Endothelial cell of hepatic sinusoid (primary cell): Measurements from ENCODE around the gene WDR31.
"Not testable (repeated sequence)": the region's sequence is repeated elsewhere in the genome, so short reads cannot be mapped to it uniquely, and the experiment has no call there.

ENCODE experiments used
- in situ Hi-C: cut with HindIII; loops from 2 replicates; pipeline ENCODE4 v1.10.0; 2017; ENCODE audit warnings: low sequenced_read_pairs

WDR31 gene

DNA sequence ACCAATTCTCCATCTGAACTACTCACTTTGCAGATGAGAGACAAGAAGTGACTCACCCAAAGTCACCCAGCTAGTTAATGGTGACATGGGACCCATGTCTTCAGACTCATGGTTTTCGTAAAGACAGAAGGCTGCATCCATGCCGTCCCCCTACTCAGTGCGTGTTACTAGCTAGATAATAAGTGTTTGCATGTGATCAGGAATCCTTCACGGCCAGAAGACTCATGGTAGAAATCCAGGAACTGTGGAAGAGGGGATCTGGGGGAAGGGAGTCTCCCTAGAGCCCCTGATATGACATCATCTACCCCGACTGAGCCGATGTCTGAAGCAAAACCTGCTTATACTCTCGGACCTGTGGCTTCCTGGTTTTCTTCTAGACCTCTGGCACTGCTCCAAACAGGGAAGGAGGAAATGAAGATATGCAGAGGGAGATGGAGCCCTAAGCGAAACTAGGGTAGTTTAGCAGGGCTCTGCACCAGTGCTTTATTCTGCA, 40.2 kb downstream of the WDR31 start:
- in situ Hi-C loops: loop anchor here (5.0 kb wide), 1 partner anchor 37 kb away; no protein-coding TSS in a partner anchor

DNA sequence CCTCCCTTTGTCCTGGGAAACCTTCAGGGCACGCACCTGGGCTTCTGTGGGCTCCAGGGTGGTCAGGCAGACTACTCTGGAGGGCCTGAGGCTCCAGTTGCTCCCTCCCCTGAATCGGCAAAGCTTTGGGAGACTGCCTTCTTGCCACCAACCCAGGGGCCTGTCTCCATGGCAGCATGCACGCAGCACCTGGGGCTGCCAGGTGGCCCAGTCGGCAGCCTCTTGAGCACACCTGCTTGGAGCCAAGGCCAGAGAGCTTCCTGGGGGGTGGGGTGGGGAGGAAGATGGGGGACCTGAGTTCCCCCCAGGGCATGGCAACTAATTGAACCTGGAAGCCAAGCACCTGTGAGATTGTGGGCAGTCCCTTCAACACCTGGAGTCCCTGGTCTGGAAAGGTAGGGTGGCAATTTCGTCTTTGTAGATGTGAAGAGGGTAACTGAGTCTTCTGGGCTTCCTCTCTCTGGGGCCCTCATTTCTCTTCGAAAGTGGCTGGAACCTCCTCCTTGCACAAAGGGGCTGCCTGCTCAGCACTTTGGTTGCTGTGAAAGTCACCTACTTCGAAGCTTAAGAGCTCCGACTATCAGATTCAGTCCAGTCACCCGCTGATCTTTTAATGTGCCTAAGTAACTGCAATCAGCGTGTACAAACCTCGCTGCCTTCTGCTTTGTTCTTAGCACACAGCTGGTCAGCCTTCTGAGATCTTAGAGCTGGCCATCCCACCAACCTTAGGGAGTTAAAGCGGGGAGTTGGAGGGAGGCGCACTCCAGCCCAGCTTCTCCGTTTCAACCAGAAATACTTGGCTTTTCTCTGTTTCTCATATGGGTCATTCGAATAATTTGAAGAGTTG, 40.9 kb downstream of the WDR31 start:
- in situ Hi-C loops: no loop called here

DNA sequence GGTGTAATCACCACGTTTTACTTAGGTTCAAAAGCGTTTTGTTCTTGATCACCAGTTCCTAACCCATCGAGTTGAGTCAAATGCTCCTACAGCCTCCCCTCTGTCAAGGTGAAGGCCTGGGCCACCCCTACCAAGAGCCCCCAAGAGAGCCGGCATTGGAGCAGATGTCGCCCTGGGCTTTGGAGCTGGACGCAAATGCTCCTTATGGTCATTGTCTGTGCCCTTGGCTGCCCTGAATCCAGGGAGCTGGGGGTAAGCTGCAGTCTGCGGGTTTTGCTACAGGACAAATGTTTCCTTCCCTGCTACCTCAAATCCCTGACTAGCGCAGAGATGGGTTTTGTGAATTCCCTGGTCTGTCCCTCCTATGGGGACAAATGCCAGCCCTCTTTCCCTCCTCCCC, 41.8 kb downstream of the WDR31 start:
- in situ Hi-C loops: no loop called here

DNA sequence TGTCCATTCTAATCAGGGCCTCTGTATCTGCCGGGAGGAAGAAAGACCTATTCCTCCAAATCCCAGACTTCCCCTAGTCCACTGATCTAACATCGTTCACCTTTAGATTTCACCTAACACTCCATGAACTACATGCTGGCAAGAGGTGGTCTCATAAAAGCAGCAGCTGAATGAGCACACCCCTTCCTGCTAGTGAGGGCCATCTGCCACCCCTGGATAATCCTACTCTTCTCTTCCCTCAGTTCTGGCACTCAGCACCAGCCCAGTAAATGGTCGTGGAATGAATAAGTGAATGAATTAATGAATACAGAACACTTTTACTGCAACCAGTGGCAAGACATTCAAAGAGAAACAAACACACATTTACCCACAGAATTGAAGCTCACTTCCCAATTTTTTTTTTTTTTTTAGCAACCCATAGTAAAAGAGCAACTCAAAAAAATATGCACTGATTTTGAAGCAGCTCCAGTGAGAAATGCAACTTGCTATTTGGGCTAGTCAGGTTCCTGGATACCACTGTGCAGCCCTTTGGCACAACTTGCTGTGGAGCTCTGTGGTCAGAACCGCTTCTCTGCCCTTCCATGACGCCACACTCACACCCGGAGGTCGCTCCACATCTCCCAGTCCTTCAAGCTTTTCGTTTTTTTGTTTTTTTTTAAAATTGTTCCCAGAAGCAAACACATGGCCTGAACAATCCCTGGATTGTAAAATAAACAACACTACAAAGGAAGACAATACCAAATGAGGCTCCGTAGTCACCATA, 43.1 kb downstream of the WDR31 start:
- in situ Hi-C loops: no loop called here

DNA sequence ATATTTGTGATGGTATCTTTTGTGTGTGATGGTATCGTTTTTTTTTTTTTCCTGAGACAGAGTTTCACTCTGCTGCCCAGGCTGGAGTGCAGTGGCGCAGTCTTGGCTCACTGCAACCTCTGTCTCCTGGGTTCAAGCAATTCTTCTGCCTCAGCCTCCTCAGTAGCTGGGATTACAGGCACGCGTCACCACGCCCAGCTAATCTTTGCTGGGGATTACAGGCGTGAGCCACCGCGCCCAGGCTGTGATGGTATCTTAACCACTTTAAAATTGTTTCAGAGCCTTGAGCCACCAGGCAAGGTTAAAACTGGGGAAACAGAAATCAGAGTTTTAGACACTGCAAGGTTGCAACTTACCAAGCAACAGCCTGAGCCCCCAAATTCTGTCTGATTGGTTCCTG, 43.8 kb downstream of the WDR31 start:
- in situ Hi-C loops: not testable (repeated sequence)

DNA sequence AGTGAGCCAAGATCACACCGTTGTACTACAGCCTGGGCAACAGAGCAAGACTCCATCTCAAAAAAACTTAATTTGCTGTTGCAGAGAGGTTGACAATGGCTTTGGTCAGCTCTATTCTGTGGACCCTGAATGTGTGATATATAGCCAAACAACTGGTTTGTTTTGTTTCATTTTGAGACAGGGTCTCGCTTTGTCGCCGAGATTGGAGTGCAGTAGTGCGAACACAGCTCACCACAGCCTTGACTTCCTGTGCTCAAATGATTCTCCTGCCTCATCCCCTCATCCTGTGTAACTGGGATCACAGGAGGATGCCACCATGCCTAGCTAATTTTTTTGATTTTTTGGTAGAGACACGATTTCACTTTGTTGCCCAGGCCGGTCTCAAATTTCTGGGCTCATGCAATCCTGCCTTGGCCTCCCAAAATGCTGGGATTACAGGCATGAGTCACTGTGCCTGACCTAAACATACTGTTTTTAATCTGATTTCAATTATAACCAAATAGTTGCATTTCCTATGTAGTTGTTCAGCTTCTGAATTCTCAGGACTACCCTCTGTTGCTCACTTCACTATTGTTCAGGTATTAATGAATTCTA, 46.7 kb downstream of the WDR31 start:
- in situ Hi-C loops: no loop called here

DNA sequence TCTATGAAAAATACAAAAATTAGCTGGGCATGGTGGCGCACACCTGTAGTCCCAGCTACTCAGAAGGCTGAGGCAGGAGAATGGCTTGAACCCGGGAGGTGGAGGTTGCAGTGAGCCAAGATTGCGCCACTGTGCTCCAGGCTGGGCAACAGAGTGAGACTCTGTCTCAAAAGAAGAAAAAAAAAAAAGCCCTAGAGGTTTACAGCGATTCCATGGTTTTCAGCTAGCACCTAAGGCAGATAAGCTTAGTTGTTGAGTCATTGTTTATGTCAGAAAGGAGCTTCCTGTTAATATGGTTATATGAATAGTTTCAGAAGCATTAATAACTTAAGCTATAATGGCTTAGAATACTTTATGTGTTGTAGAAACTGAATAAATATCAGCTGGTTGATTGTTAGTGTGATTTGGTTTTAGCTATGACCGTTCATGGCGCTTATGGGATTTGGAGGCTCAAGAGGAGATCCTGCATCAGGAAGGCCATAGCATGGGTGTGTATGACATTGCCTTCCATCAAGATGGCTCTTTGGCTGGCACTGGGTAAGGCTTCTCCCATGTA, 49.9 kb downstream of the WDR31 start:
- in situ Hi-C loops: no loop called here

DNA sequence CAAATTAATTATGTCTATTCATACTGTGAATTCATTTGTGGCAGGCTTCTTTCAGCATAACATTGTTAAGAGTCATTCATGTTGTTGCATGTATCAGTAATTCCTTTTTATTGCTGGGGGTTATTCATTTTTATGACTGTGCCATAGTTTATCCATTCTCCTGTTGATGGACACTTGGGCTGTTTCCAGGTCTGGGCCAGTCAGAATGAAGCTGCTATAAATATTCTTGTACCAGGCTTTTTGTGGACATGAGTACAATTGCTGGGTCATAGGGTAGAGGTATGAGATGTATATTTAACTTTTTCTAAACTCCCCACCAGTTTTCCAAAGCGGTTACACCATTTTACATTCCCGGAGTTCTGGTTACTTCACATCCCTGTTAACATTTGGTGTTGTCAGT, 51.0 kb downstream of the WDR31 start:
- in situ Hi-C loops: no loop called here

DNA sequence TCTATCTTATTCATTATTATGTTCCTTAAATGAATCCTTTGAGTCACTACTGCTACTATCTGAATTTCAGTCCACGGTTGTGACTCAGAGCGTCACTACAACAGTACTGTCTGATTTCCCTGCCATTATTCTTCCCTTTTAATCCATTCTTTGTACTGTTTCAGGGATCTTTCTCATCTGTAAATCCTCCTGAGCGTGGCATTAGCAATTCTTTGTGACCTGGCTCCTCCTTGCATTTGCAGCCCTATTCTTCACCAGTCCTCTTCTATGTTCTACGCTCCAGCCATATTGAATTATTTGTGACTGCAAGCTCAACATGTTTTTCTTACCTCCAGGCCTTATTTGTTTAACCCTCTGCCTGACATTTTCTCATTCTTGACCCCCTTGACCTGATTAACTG, 58.7 kb downstream of the WDR31 start:
- in situ Hi-C loops: loop anchor here (5.0 kb wide), 1 partner anchor 51 kb away; no protein-coding TSS in a partner anchor

DNA sequence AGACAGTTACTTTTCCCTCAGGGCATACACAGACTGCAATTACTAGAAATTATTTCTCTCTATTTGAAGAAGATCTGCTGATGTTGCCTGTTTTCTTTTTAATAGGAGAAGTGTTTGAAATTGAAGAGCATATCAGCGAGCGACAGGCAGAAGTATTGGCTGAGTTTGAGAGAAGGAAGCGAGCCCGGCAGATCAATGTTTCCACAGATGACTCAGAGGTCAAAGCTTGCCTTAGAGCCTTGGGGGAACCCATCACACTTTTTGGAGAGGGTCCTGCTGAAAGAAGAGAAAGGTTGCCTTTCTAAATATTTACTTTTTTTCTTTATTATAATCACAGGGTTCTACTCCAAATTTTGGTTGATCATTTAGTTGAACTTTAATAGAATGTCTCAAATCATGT, 61.2 kb downstream of the WDR31 start:
- in situ Hi-C loops: no loop called here

DNA sequence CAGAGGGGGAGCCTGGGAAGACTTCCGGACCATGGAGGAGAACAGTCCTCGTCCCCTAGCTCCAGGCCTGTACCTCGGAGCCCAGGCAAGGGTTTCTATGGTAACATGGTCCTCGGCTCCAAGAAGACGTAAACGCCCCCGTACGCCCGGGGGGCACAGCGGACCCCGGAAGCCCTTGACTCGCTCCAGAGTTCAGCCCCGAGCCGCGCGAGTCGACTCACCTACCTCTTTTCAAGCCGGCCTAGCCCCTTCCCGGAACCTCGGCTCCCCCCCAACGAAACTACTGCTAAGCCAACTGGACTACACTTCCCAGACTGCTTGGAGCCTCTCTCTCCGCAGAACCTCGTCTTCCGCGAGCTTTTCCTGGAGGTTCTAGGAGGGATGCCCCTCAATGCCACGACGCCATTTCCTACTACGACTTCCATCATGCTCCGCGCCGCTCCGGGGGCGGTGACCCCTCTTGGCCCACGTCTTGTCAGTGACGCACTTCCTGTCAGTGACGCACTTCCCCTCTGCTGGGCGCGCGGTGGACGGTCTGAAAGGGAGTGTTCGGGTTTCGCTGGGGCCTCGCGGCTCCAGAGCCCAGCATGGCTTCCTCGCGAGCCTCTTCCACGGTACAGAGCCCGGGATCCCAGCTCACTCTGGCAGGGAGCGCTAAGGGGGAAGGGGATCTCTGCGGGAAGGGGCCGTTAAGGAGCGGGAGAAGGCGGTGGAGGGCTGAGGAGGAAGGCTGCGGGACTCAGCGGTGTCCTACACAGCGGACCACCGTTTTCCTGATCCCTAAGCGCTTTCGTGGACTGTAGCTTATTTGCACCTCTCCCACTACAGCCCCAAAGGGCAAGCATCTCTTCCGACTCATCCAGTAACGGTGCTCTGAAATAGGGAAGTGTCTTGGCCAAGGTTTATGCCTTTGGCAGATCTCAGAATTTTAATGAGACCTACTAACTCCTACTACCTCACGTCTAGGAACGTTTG, 64.6 kb downstream of the WDR31 start, which contains the start of the genes CDC26 and PRPF4:
CDC26 (minus strand) TSS at position 416 of the 975 bp plus-strand sequence. CDS start 3,065 bp downstream, outside the sequence.
PRPF4 (plus strand) TSS at position 502 of the 975 bp plus-strand sequence; CDS start at position 588, 86 bp downstream.
- in situ Hi-C loops: no loop called here

DNA sequence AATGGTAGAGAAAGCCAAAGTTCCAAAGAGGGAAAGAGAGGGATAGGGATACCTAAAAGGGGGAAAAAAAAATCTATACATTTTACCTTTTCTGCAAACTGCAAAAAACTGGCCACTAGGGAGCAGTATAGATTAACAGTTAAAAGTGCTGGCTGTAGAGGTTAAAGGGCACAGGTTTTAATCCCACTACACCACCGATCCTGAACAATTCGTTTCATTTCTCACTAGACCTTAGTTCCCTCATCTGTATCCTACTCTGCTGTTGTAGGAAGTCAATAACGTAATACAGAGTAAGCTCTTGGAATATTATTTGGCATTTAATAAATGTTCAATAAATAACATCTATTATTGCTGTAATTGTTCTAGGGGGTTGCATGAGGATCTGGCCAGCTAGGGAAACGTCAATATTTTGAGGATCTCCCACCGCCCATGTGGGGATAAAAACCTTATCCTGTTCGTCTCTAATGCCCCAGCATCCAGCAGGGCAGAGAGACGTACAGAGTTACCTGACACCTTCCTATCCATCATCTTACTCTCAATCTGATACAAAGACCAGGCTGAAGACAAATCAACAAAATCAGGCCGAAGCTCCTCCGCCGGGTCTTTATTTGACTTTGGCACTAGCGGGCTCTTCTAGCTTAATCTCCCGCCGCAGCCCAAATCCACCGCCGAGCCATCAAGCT, 65.5 kb downstream of the WDR31 start:
- in situ Hi-C loops: no loop called here

DNA sequence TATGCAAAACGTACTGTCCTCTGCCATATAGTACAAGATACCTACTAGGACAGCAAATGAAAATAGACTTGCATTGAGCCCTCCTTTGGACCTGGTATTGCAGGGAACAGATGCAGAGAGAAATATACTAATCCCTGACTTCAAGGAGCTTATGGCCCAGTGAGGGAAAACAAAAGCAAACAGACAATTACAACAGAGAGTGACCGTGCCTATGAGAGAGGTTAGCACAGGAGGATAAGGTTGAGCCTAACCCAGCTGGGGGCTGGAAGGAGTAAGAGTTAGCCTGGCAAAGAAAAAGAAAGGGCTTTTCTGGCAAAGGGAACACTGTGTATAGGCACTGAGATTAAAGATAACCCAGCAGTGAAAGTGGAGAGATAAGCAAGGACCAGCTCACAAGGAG, 70.2 kb downstream of the WDR31 start:
- in situ Hi-C loops: no loop called here

DNA sequence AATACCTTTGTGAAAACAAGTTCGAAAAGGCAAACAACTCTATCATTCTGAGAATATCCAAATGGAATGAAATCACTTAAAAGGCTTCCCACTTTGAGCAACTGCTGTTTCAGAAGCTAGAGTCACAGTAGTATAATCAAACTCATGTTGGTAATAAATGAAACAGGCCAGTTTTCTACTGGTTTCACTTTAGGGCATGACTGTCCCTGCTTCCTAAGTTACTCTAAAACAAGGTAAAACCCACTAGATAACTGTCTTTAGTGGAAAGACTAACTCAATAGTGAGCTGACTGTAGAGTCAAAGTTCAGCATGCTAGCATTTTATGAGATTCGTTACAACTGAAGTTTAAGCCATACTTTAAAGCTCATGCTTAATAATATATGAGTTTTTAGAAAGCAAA, 70.7 kb downstream of the WDR31 start:
- in situ Hi-C loops: no loop called here

DNA sequence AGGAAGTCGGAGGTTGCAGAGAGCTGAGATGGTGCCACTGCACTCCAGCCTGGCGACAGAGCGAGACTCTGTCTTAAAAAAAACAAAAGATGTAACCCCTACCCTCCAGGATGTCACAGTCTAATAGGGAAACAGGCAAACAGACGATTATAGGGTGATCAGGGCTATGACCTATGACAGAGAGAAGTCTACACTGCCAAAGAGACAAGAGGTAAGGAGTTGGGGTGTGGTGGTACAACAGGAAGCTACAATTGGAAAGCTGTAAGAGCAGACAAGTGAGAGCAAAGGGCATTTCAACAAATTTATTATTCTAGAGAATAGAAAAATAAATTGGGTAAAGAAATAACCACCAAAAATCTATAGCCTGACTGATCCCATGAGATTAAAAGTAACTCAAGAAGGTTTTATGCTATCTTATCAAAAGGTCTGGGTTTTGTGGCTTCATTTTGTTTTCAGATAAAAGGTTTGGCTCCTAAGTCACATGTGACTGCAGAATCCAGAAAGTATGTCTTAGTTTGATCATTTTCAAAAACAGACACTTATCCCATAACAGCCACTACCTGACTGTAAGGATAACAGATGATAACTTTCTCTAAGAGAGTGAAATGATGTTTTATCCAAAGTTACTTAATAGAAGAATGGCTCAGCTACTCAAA, 72.0 kb downstream of the WDR31 start:
- in situ Hi-C loops: no loop called here

DNA sequence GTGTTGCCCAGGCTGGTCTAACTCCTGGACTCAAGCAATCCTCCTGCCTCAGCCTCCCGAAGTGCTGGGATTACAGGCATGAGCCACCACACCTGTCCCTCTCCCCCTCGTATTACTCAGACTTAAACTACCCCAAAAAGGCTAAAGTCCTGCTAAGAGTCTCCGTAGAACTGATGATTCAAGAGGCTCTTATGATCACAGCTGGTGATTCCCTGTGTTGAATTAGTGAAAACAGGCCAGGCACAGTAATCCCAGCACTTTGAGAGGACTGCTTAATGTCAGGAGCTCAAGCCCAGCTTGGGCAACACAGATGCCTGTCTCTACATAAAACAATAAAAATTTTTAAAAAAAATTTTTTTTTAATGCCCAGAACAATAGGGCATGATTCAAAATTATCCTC, 73.9 kb downstream of the WDR31 start:
- in situ Hi-C loops: no loop called here
